Erythroblast (primary cell): ENCODE measurements around the gene THAP3.
A peak's percentile ranks its signal among the peaks of the same experiment; 100 is the strongest.
"Not testable (repeated sequence)": the region's sequence is repeated elsewhere in the genome, so short reads cannot be mapped to it uniquely, and the experiment has no call there.

Source experiments
- DNase-seq, 2 experiments: peaks; one replicate each; lab custom pipeline; 2025; lab: John Stamatoyannopoulos, UW
- GATA1 ChIP-seq: IDR thresholded peaks from 2 replicates; pipeline ENCODE4 v1.6.1; 2011; ENCODE audit warnings: low read depth, mild to moderate bottlenecking, control low read depth, low read length, moderate library complexity
- POLR2A ChIP-seq: IDR thresholded peaks from 2 replicates; pipeline ENCODE4 v1.6.1; 2011; ENCODE audit warnings: mild to moderate bottlenecking, low read length

Gene THAP3

DNA sequence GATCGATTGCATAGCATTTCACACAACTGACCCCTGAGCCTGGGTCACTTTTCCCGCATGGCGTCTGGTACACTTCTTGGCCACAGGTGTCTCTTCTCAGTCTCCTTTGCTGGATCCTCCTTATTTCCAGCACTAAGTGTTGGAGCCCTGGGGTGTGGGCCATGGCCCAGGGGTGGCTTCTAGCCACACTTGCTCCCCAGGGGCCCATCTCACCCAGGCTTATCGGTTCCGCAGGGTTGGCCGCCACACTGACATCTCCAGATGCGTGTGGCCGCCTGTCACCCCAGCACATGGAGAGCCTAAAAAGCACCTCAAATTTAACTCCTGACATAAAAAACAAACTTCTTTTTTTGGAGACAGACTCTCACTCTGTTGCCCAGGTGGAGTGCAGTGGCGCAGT is 2.4 kb downstream of the THAP3 start:
- no peak for DNase-seq
- TF ChIP-seq GATA1: no peak
- TF ChIP-seq POLR2A: no peak

- DNase-seq: no peak
- no peak for TF ChIP-seq POLR2A
- TF ChIP-seq GATA1: no peak
Measured at GRCh38 chr1:6627841-6628545, 3.3 kb downstream of the THAP3 start.

- DNase-seq: no peak
Measured at GRCh38 chr1:6628971-6629479, 4.4 kb downstream of the THAP3 start.

DNA sequence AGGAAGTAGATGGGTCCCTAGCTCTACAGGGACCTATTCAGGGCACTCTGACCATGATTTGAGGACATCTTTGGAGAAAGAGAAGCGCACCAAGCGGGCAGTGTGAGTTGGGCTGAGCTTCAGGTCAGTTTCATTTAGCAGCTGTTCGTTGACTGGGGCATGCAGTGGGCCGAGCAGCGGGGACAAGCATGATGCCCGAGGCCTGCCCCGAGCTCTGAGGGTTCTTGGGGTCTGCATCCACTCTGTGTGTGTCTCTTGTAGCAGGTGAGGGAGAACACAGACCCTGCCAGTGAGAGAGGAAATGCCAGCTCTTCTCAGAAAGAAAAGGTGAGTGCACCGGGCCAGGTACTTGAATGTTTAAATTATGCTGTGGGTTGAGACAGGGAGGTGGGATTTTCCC is 5.4 kb downstream of the THAP3 start:
- no peak for TF ChIP-seq GATA1
- TF ChIP-seq POLR2A: no peak
- DNase-seq: no peak

More at GRCh38 chr1:6628971-6629479, 4.4 kb downstream of the THAP3 start:
- TF ChIP-seq GATA1: no peak
- no peak for TF ChIP-seq POLR2A

GRCh38 chr1:6631058-6631457 is 6.4 kb downstream of the THAP3 start:
- no peak for DNase-seq
- TF ChIP-seq GATA1 (no peak), POLR2A (no peak)

DNA sequence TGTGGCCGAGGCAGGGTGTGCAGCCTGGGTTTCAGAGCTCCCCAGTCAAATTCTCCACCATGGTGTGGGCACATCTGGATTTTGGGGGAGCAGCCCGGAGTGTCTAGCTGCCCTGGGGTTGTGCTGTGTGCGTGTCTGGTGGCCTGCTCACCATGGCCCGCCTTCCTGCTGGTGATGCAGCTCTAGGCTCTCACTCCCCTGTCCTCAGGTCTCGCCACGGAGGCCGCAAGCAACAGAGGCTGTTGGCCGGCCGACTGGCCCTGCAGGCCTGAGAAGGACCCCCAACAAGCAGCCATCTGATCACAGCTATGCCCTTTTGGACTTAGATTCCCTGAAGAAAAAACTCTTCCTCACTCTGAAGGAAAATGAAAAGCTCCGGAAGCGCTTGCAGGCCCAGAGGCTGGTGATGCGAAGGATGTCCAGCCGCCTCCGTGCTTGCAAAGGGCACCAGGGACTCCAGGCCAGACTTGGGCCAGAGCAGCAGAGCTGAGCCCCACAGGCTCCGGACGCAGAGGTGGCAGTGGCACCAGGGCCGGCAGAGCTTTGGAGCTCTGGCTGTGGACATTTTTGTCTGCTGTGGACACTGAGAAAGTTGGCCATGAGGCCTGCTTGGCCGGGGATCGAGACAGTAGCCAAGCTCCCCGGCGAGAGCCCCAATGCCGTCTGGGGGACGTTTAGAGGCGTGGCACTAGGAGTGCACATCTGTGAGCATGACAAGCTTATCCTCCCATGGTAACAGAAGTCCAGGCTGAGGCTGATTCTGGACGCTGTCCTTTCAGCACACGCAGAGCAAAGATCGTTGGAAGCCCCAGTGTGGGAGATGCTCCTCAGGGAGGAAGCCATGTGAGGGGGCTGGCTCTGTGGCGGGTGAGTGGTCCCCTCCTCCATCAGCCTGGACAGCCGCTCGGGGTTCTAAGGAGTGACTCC is 8.2 kb downstream of the THAP3 start:
- no peak for DNase-seq
- TF ChIP-seq POLR2A (no peak), GATA1 (no peak)

- peak; percentile 58 to 69 for DNase-seq
- TF ChIP-seq POLR2A (no peak), GATA1 (no peak)
Measured at GRCh38 chr1:6634371-6635052, 9.8 kb downstream of the THAP3 start.

GRCh38 chr1:6635161-6635909 is 10.7 kb downstream of the THAP3 start:
- no peak for DNase-seq
- TF ChIP-seq GATA1 (no peak), POLR2A (no peak)

- TF ChIP-seq POLR2A: no peak
- no peak for TF ChIP-seq GATA1
- no peak for DNase-seq
Measured at GRCh38 chr1:6635910-6636760, 11.5 kb downstream of the THAP3 start.

GRCh38 chr1:6636778-6637177 is 12.1 kb downstream of the THAP3 start:
- not testable (repeated sequence) for DNase-seq

DNA sequence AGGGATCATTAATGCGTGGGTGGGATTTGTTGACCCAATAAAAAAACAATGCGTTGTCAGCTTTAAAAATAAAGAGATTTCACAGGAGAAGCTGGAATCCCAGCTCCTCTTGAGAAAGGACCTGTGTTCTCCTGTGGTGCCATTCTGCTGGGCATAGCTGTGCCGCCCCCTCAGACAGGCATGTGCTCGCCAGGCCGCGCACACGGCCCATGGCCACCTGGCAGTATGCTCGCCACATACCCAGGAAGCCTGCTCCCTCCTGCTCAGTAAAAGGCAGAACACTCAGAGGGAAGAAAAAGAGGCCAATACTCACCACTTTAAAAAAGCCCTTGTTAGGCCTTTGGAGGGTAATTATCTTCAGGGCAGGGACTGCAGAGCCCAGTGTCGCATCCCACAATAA is 13.1 kb downstream of the THAP3 start:
- no peak for DNase-seq
- no peak for TF ChIP-seq POLR2A
- TF ChIP-seq GATA1: no peak

DNA sequence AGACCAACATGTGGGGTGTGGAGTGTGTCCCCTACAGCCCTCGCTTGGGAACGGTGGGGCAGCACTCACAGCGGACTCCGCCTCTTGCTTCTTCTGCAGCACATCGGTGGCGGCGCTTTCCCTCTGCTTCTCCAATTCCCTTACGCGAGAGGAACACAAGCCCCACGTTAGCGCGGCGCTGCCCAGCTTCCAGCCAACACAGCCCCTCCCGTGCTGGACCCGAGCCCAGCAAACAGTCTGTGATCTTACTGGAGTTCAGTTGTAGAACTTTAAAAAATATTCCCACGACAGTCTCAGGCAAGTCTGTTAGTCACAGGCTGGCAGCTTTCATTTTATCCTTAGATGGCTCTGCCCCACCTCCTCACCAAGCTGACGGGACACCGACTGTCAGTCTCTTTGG is 13.6 kb downstream of the THAP3 start:
- no peak for DNase-seq
- TF ChIP-seq GATA1 (no peak), POLR2A (no peak)

DNA sequence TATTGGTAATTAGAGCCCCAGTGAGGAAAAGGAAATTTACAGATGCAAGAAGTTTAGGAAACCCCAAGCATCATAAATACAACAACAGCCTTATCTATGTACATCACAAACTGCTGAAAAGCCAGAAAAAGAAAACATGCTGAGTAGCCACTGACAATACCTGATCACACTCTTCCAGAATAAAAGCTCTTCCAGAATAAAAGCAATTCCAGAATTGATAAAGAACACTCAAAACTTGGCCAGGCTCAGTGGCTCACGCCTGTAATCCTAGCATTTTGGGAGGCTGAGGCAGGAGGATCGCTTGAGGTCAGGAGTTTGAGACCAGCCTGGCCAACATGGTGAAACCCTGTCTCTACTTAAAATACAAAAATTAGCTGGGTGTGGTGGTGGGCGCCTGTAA is 16.2 kb downstream of the THAP3 start:
- not testable (repeated sequence) for DNase-seq
